GM12865 (cell line): ENCODE measurements around the gene PWP1.
A peak's percentile ranks its signal among the peaks of the same experiment; 100 is the strongest.

Source experiments
- DNase-seq: peaks from one replicate; pipeline ENCODE4 v3.0.0; 2010; ENCODE audit warnings: low read depth
- H3K4me3 ChIP-seq: 2 replicates; pipeline ENCODE4 v1.5.1; 2011; ENCODE audit warnings: mild to moderate bottlenecking, low read depth, low read length, control low read depth
- TF ChIP-seq, protein P1 (sequence below): IDR thresholded peaks from 2 replicates; pipeline ENCODE4 v1.5.1; 2011; ENCODE audit warnings: low read length, control low read depth, low read depth, inconsistent platforms; ENCODE audit not compliant: insufficient read depth; ENCODE audit errors: missing control alignments

Gene PWP1

DNA sequence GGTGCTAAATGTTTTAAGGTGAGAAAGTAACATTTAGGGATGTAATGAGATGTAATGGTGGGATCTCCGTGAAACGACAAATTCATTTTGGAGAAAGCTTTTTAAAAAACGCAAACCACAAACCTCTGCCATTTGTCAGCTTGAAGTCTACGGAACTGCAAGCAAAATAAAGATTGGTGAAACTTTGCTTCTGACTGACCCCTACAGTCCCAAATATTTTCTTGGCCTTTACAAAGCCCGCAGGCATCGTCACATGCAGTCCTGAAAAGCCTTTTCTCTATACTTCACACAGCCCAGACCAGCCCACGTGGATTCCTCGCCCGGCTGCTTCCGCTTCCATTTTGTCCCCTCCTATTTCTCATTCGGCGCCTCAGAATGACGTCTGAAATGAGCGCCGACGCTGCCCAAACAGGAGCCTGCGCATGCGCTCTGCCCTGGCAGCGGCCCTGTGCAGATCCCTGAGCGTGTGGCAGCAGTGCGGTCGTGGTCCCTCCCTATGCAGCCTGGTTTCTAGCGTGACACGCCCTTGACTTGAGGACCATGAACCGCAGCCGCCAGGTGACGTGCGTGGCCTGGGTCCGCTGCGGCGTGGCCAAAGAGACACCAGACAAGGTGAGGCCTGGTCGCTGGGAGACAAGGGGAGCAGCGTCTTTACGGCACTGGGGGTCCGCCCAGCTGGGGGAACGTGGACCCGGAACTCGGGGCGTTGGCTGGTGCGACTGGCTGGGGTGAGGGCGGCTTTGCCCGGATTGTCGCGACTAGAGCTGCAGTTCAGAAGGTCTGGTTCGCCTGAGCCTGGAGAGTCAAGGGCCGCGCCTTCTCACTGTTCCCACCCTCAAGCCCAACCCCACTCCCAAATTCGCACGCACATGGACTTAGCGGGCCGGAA lies at the start of gene PWP1:
PWP1 (plus strand) TSS at position 440 of the 889 bp plus-strand sequence; CDS start at position 541, 101 bp downstream.
- DNase-seq = peak; percentile 98
- TF ChIP-seq, protein P1, sequence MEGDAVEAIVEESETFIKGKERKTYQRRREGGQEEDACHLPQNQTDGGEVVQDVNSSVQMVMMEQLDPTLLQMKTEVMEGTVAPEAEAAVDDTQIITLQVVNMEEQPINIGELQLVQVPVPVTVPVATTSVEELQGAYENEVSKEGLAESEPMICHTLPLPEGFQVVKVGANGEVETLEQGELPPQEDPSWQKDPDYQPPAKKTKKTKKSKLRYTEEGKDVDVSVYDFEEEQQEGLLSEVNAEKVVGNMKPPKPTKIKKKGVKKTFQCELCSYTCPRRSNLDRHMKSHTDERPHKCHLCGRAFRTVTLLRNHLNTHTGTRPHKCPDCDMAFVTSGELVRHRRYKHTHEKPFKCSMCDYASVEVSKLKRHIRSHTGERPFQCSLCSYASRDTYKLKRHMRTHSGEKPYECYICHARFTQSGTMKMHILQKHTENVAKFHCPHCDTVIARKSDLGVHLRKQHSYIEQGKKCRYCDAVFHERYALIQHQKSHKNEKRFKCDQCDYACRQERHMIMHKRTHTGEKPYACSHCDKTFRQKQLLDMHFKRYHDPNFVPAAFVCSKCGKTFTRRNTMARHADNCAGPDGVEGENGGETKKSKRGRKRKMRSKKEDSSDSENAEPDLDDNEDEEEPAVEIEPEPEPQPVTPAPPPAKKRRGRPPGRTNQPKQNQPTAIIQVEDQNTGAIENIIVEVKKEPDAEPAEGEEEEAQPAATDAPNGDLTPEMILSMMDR = no peak
- H3K4me3 ChIP-seq = peak within 1 kb of the TSS; percentile 99

DNA sequence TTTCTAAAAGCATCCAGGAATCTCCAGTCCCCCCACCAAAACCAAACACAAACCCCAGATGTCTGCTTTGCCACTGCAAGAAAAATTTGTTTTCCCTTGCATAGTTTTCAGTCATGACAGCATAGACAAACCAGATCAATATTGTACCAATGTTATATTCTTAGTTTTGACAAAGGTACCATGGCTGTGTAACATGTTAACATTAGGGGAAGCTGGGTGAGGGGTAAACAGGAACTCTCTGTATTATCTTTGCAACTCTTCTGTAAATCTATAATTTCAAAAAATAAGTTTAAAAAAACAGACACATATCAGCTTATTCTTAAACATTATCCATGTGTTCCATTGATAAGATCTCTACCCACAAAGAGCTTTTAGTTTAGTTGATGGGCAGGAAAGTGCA lies 44.4 kb upstream of the PWP1 start:
- no peak overlapping the region for H3K4me3 ChIP-seq
- DNase-seq = no peak
- TF ChIP-seq, protein P1 = no peak

DNA sequence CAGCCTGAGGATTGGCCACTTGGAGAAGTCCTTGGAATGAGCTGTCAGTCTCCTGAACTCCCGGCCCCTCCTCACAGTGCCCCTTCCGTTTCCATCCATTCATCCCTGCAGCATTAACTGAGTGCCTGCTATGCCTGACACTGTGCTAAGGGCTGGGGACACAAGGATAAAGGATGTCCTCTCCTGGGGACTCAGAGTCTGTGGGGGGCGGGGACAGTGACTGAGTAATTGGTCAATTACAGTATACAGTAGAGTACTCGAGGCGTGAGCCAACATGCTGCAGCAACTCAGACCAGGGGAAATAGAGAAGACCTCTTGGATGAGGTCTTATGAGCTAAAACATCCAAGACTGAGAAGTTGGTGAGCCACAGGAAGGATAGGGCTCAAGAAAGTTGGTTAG lies 43.4 kb upstream of the PWP1 start:
- TF ChIP-seq, protein P1 = no peak
- DNase-seq = no peak
- no peak overlapping the region for H3K4me3 ChIP-seq

DNA sequence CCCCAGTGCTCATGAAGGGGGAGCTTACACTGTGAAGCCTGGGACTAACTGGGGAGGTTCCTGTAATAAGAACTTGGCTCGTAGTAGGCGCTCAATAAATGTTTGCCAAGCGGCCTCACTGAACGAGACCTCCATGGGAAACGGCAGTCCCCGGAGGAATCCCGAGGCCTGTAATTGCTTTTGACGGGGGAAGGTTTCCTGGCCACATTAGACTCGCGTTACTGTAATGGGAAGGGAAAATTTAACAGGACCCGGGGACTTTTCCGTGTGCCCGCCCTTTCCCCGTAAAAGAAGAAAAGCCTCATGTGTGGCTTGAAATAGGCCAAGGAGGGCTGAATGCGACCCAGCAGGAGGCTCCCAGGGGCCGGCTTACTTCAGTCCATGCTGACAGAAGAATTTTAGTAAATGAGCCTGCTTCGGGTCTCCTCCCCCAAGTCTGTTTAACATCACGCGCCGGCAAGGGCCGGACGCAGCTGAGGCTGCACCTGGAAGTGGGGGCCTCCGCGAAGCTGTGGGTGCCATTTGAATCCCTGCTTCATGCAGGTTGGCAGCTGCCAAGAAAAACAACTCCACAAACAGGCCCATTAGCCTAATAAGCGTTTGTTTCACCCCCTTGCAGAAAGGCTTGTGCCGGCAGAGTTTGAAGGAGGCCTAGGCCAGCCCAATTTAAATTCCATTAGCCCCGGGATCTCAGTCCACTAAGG lies 39.8 kb upstream of the PWP1 start:
- TF ChIP-seq, protein P1 = no peak
- no peak overlapping the region for H3K4me3 ChIP-seq
- no peak for DNase-seq

DNA sequence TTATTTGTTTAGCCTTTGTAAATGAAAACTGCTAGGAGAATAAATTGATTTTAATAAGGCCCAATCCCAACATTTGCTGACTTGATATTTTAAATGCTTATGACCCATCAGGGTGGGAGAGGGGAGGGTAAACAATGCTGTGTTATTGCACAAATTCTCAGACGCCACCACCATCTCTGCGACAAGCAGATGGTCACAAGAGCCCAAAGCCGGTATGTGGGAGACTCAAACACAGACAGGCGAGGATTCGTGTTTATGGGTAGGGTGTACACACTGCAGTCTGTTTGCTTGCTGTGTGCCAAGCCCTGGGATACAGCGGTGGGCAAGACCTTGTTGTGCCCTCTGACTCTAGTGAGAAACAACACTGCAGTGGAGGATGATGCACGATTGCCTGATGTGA lies 39.2 kb upstream of the PWP1 start:
- H3K4me3 ChIP-seq = no peak overlapping the region
- no peak for DNase-seq
- TF ChIP-seq, protein P1 = no peak

DNA sequence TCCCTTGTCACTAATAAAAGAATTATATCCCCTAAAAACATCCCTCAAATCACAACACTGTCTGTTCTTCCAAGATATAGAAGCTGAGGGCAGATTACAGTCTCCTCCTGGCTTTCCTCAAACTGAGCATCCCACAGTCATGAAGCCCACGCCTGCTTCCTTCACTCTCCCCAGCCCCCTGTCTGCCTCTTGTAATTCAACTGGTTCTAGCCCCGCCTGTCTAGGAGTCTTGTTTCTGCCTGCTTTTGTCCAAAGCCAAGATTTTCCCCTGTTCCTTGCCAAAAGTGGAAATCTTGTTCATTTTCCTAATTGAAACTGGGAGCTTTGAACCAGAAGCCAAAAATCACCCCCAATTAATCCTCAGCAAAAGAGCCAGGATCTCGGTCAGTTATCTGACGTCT lies 35.9 kb upstream of the PWP1 start:
- TF ChIP-seq, protein P1 = no peak
- H3K4me3 ChIP-seq = no peak overlapping the region

DNA sequence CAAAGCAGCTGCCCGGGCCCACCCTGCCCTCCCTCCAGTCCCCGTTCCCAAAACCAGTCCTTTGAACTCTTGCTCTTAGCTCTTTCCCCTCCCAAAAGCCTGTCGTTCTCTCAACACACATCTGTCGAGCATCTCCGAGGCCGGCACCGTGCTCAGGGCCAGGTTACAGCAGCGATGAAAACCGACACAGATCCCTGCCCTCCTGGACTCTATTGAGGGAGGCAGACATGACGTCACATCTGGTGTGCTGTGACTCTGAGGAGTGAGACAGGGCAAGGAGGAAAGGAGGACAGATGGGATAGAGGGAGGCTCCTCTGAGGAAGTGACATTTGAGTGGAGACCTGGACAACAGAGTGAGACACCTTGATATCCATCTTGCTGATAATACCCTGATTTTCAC lies 34.6 kb upstream of the PWP1 start:
- DNase-seq = no peak
- TF ChIP-seq, protein P1 = no peak
- H3K4me3 ChIP-seq = no peak overlapping the region

More for the DNA sequence above, 35.9 kb upstream of the PWP1 start:
- no peak for DNase-seq
